GM10266 (cell line): Measurements from ENCODE around the gene TLL2.
A peak's percentile ranks its signal among the peaks of the same experiment; 100 is the strongest.

ENCODE experiments used
- DNase-seq: peaks from one replicate; pipeline ENCODE4 v3.0.0; 2012; ENCODE audit errors: extremely low spot score
- CTCF ChIP-seq: IDR thresholded peaks from 2 replicates; pipeline ENCODE4 v1.5.1; 2012; ENCODE audit warnings: mild to moderate bottlenecking, low read depth; ENCODE audit not compliant: control insufficient read depth, insufficient read depth; ENCODE audit errors: missing control alignments

Gene TLL2

GRCh38 chr10:96488161-96488935 is 25.4 kb downstream of the TLL2 start:
- no peak for TF ChIP-seq CTCF
- no peak for DNase-seq

- DNase-seq = no peak
Observed at GRCh38 chr10:96482815-96483588, 30.7 kb downstream of the TLL2 start.

GRCh38 chr10:96478355-96478754 is 35.4 kb downstream of the TLL2 start:
- TF ChIP-seq CTCF = no peak
- DNase-seq = no peak

More at GRCh38 chr10:96482815-96483588, 30.7 kb downstream of the TLL2 start:
- no peak for TF ChIP-seq CTCF

GRCh38 chr10:96473866-96474265 is 39.9 kb downstream of the TLL2 start:
- TF ChIP-seq CTCF = no peak
- DNase-seq = no peak

GRCh38 chr10:96470116-96470743 is 43.5 kb downstream of the TLL2 start:
- TF ChIP-seq CTCF = peak; percentile 73
- peak; percentile 67 for DNase-seq

- no peak for TF ChIP-seq CTCF
- DNase-seq = no peak
Observed at GRCh38 chr10:96468845-96469244, 44.9 kb downstream of the TLL2 start.
